ENCODE measurements around the gene AQP1. TPM values are rescaled to one million over a fixed set of nuclear protein-coding genes. Genes with fewer than 3 reads are reported as not detected.

Gene AQP1
- total RNA-seq, 2 donors from 2014 or later = 0.60 to 0.72 TPM

DNA sequence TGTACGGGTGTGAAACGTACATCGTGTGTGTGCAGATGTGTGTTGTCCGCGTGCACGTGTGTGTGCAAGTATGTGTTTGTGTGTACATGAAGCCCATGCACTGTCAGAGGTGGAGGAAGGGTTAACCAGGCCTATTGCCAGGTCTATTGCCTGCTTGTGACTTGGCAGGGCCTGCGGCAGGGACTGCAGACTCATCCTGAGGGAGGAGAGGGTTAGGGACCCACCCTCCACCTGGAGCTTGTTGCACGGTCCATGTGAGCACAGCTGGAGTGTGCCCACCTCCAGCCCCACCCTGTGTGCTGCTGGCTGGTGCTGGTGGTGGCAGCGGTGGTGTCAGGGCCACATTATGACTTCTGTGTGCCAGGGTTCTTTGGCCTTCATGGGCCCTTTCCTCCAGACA is 7.1 kb upstream of the AQP1 start:
- Mint-ChIP-seq H3K27me3 (ENCODE audit: low read depth) (no peaks in the 10 kb centered on the region), H3K4me3 (no peak overlapping the region), H3K36me3 (ENCODE audit: insufficient read depth in 2 of 2) (no peaks in the 10 kb centered on the region), H3K9me3 (no peaks in the 10 kb centered on the region), H3K27ac (no peak overlapping the region), H3K4me1 (ENCODE audit: low read depth) (no peaks in the 10 kb centered on the region)
- DNase-seq = no peak
- ATAC-seq (replicated peaks in 1 of 2) = no peak

- no peaks in the 10 kb centered on the region for H3K36me3 Mint-ChIP-seq (ENCODE audit: insufficient read depth in 2 of 2)
- no peak for ATAC-seq (replicated peaks in 1 of 2)
- DNase-seq = no peak
- H3K4me3 Mint-ChIP-seq = no peak overlapping the region
- no peak overlapping the region for H3K27ac Mint-ChIP-seq
- no peaks in the 10 kb centered on the region for H3K27me3 Mint-ChIP-seq (ENCODE audit: low read depth)
- H3K4me1 Mint-ChIP-seq (ENCODE audit: low read depth) = no peaks in the 10 kb centered on the region
- H3K9me3 Mint-ChIP-seq = no peaks in the 10 kb centered on the region
These were observed 6.3 kb upstream of the AQP1 start for GRCh38 chr7:30905078-30906012.

DNA sequence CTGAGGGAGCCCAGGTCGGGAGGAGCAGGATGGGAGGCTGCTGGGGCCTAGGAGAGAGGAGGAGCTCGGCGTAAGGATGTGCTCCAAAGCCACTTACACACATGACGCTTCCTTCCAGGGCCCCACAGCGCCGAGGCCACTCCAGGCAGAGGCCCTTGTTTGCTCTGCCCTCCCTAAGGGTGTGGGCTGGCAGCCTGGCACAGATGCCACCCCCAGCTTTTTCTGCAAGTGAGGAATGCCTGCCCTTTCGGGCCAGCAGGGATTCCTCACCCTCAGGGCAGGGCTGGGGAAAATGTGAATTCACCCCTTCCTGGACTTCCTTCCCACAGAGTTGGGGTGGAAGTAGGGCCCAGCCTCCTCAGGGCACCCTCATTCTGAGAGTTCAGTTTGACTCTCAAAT is 5.6 kb upstream of the AQP1 start:
- no peak overlapping the region for H3K4me3 Mint-ChIP-seq
- H3K9me3 Mint-ChIP-seq = no peaks in the 10 kb centered on the region

DNA sequence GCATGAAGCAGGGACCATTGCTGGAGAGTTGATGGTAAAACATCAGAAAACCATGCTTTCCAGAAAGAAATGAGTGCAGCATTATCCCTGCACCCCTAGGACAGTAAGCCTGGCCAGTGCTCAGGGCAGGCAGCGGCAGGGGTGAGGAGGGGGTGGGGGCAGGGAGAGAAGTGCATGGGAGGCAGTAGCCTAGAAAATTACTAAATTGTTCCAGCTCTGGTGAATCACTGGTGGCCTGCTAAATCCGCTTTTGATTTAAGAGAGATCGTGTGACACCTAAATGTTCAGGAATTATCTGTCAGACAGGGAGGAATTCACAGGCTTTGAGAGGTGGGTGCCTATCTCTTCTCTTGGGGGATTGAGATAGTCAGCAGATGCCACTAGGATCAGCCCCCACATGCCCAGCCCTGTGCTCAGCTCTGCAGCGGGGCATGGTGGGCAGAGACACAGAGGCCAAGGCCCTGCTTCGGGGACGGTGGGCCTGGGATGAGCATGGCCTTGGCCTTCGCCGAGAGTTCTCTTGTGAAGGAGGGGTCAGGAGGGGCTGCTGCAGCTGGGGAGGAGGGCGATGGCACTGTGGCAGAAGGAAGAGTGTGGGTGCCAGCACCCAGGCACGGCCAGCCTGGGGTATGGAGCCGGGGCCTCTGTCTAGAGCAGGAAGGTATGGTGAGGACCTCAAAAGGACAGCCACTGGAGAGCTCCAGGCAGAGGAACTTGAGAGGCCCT is 5.0 kb upstream of the AQP1 start:
- Mint-ChIP-seq H3K4me1 (ENCODE audit: low read depth) (no peaks in the 10 kb centered on the region), H3K27ac (no peak overlapping the region), H3K36me3 (ENCODE audit: insufficient read depth in 2 of 2) (no peaks in the 10 kb centered on the region), H3K4me3 (no peak overlapping the region), H3K9me3 (no peaks in the 10 kb centered on the region), H3K27me3 (ENCODE audit: low read depth) (no peaks in the 10 kb centered on the region)
- no peak for DNase-seq
- no peak for ATAC-seq (replicated peaks in 1 of 2)

More for the DNA sequence above, 5.6 kb upstream of the AQP1 start:
- H3K36me3 Mint-ChIP-seq (ENCODE audit: insufficient read depth in 2 of 2) = no peaks in the 10 kb centered on the region
- DNase-seq (no peak), ATAC-seq (replicated peaks in 1 of 2) (no peak)
- H3K27ac Mint-ChIP-seq = no peak overlapping the region
- H3K27me3 Mint-ChIP-seq (ENCODE audit: low read depth) = no peaks in the 10 kb centered on the region
- no peaks in the 10 kb centered on the region for H3K4me1 Mint-ChIP-seq (ENCODE audit: low read depth)

GRCh38 chr7:30907527-30908267 is 4.0 kb upstream of the AQP1 start:
- no peaks in the 10 kb centered on the region for H3K27me3 Mint-ChIP-seq (ENCODE audit: low read depth)
- no peak overlapping the region for H3K27ac Mint-ChIP-seq
- no peaks in the 10 kb centered on the region for H3K4me1 Mint-ChIP-seq (ENCODE audit: low read depth)
- no peaks in the 10 kb centered on the region for H3K36me3 Mint-ChIP-seq (ENCODE audit: insufficient read depth in 2 of 2)
- ATAC-seq (replicated peaks in 1 of 2) = no peak
- no peak overlapping the region for H3K4me3 Mint-ChIP-seq
- no peak for DNase-seq
- H3K9me3 Mint-ChIP-seq = no peaks in the 10 kb centered on the region

GRCh38 chr7:30908681-30909080 is 3.0 kb upstream of the AQP1 start:
- H3K4me3 Mint-ChIP-seq = no peak overlapping the region
- H3K27ac Mint-ChIP-seq = no peak overlapping the region
- no peaks in the 10 kb centered on the region for H3K36me3 Mint-ChIP-seq (ENCODE audit: insufficient read depth in 2 of 2)
- H3K27me3 Mint-ChIP-seq (ENCODE audit: low read depth) = no peaks in the 10 kb centered on the region
- no peaks in the 10 kb centered on the region for H3K9me3 Mint-ChIP-seq
- DNase-seq (no peak), ATAC-seq (replicated peaks in 1 of 2) (no peak)
- no peaks in the 10 kb centered on the region for H3K4me1 Mint-ChIP-seq (ENCODE audit: low read depth)

DNA sequence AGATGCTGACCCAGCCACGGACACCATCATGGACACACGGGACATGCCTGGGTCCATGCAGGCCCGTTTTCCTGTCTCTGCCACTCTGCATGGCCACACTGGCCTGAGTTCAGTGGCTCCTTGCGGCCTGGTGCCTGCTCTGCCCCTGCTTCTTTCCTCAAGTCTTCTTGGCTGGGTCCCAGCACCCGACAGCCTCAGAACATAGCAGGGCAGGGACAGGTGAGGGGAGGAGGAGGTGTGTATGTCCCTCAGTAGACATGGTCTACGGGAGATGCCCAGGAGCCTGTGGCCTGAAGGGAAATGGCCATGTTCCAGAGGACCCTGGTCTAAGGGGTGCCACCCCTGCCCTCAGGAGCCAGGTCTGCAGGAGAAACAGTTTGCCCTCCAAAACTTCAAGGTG is 2.2 kb upstream of the AQP1 start:
- DNase-seq (no peak), ATAC-seq (replicated peaks in 1 of 2) (no peak)
- Mint-ChIP-seq H3K4me3 (no peak overlapping the region), H3K36me3 (ENCODE audit: insufficient read depth in 2 of 2) (no peaks in the 10 kb centered on the region), H3K4me1 (ENCODE audit: low read depth) (peaks cover 1% of the 10 kb centered on the region), H3K27me3 (ENCODE audit: low read depth) (no peaks in the 10 kb centered on the region), H3K27ac (no peak overlapping the region), H3K9me3 (no peaks in the 10 kb centered on the region)

DNA sequence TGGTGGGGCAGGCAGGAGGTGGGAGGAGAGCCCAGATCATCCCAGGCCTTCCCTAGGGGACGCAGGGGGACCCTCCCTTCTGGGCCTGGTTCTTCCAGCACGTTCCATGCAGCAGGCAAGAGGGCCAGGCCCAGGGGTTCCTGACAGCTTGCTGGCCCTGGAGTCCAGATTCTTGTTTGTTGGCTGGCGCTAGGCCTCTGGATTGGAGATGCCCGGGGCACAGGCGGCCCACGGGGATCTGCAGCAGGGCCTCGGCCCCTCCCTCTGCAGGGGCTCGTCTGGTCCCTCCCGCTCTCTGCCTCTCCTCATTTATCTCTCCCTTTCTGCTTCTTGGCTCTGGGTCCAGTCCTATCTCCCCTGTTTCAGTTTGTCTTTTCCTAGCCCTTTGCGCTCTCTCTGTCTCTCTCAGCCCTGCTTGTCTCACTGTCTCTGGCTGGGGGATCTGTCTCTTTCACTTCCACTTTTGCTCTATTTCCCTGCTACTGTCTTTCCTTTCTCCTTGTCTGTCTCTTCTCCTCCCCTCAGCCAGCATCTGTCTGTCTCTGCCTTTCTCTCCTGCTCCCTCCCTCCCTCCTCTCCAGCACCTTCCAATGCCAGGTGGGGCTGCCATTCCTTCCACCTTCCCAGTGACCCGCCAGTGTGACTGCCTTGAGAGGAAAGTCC is 1.1 kb upstream of the AQP1 start:
- Mint-ChIP-seq H3K27ac (no peak overlapping the region), H3K27me3 (ENCODE audit: low read depth) (no peaks in the 10 kb centered on the region), H3K4me3 (no peak overlapping the region), H3K9me3 (no peaks in the 10 kb centered on the region), H3K36me3 (ENCODE audit: insufficient read depth in 2 of 2) (no peaks in the 10 kb centered on the region), H3K4me1 (ENCODE audit: low read depth) (peaks cover 5% of the 10 kb centered on the region)
- DNase-seq (no peak), ATAC-seq (replicated peaks in 1 of 2) (no peak)

DNA sequence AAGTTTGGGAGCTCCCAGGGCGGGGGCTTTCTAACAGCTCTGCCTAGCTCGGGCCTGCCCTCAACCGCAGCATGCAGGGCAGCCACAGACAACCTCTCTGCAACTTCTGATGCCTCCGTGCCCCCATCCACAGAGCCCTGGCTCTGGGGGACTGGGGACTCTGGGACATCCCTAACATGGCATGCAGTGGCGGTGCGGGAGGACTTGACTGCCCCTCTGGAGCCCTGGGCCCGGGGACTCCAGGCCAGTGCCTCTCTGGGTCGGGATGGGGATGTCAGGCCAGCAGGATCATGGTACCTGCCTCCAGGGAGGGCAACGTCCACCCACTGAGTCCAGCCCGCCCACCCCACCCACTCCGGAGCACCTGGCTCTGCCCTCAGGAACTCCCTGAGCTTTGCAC is 520 bp upstream of the AQP1 start:
- H3K27ac Mint-ChIP-seq = no peak overlapping the region
- DNase-seq (no peak), ATAC-seq (replicated peaks in 1 of 2) (no peak)
- no peaks in the 10 kb centered on the region for H3K9me3 Mint-ChIP-seq
- no peak overlapping the region for H3K4me3 Mint-ChIP-seq
- peaks cover 5% of the 10 kb centered on the region for H3K4me1 Mint-ChIP-seq (ENCODE audit: low read depth)
- H3K27me3 Mint-ChIP-seq (ENCODE audit: low read depth) = no peaks in the 10 kb centered on the region
- H3K36me3 Mint-ChIP-seq (ENCODE audit: insufficient read depth in 2 of 2) = no peaks in the 10 kb centered on the region

GRCh38 chr7:30912021-30912730 is 523 bp downstream of the AQP1 start:
- H3K4me1 Mint-ChIP-seq (ENCODE audit: low read depth) = peaks cover 5% of the 10 kb centered on the region
- DNase-seq (no peak), ATAC-seq (replicated peaks in 1 of 2) (no peak)
- no peaks in the 10 kb centered on the region for H3K9me3 Mint-ChIP-seq
- H3K36me3 Mint-ChIP-seq (ENCODE audit: insufficient read depth in 2 of 2) = no peaks in the 10 kb centered on the region
- no peaks in the 10 kb centered on the region for H3K27me3 Mint-ChIP-seq (ENCODE audit: low read depth)
- no peak overlapping the region for H3K27ac Mint-ChIP-seq
- H3K4me3 Mint-ChIP-seq = no peak overlapping the region

DNA sequence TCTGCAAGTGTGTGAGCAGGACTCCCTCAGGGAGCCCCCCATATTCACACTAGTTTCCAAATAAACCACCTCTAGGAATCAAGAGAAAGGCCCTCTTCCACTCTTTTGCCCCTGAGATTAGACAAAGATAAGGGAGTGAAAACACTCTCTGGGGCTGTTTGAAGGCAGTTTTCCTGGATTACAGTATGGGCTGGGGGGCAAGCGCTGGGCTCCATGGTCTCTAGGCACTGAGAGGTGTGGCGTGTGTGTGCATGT is 1.0 kb downstream of the AQP1 start:
- no peaks in the 10 kb centered on the region for H3K27me3 Mint-ChIP-seq (ENCODE audit: low read depth)
- no peak overlapping the region for H3K4me3 Mint-ChIP-seq
- no peaks in the 10 kb centered on the region for H3K36me3 Mint-ChIP-seq (ENCODE audit: insufficient read depth in 2 of 2)
- ATAC-seq (replicated peaks in 1 of 2) (no peak), DNase-seq (no peak)
- no peak overlapping the region for H3K27ac Mint-ChIP-seq
- no peaks in the 10 kb centered on the region for H3K9me3 Mint-ChIP-seq
- H3K4me1 Mint-ChIP-seq (ENCODE audit: low read depth) = peaks cover 5% of the 10 kb centered on the region

DNA sequence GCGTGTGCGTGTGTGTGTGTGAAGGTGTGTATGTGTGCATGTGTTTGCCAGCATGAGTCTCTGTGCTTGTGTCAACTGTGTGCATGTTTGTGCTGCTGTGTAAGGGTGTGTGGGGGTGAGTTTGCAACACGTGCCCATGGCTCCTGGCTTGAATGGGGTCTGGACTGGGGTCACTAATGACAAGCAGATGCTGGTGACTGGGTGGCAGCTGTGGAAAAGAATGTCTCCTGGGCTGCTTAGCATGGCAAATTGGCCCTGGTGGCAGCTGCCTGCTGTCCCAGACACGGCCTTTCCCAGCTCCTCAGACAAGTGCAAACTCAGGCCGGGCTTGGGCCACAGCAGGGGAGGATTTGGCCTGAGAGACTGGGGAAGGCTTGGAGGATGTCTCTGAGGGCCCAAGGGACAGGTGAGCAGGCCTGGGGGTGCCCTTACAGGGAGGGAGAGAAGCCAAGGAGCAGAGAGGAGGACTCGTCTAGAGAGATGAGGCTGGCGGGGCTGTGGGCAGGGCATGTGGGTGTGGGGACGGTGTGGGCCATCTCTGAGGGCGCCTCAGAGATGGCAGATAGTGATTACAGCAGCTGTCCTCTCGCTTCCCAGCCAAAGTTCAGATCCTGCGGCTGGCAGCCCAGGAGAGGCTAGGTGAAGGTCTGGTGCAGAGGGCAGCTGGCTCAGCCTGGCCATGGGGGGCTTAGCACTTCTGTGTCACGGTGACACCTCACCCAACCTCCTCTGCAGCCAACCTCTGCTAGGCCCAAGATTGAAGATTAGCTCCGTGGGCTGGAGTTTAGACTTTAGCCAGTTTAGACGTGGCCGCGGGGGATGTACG is 1.5 kb downstream of the AQP1 start:
- H3K36me3 Mint-ChIP-seq (ENCODE audit: insufficient read depth in 2 of 2) = no peaks in the 10 kb centered on the region
- peaks cover 5% of the 10 kb centered on the region for H3K4me1 Mint-ChIP-seq (ENCODE audit: low read depth)
- H3K9me3 Mint-ChIP-seq = no peaks in the 10 kb centered on the region
- no peaks in the 10 kb centered on the region for H3K27me3 Mint-ChIP-seq (ENCODE audit: low read depth)
- no peak for DNase-seq
- ATAC-seq (replicated peaks in 1 of 2) = no peak
- H3K27ac Mint-ChIP-seq = no peak overlapping the region
- no peak overlapping the region for H3K4me3 Mint-ChIP-seq

Measured in activated T-cell treated with anti-CD3 and anti-CD28 coated beads, Interleukin-2, amount 50 U/mL, for 72 hours (primary cell).